HEK293T (cell line): ENCODE data around the gene TNNI2.

Source experiments
- ARNT ChIP-seq: fragments of 450-650 bp; IDR thresholded peaks from 2 replicates; pipeline ENCODE4 v1.6.1; 2017; ENCODE audit warnings: mild to moderate bottlenecking
- BHLHE40 ChIP-seq: fragments of 450-650 bp; IDR thresholded peaks from 2 replicates; pipeline ENCODE4 v1.6.1; 2016; ENCODE audit warnings: mild to moderate bottlenecking, moderate library complexity, borderline replicate concordance
- FOXA1 ChIP-seq: fragments of 450-650 bp; IDR thresholded peaks from 2 replicates; pipeline ENCODE4 v1.6.1; 2016; ENCODE audit warnings: mild to moderate bottlenecking
- FOXK2 ChIP-seq: fragments of 450-650 bp; IDR thresholded peaks from 2 replicates; pipeline ENCODE4 v1.6.1; 2016; ENCODE audit warnings: mild to moderate bottlenecking
- PKNOX1 ChIP-seq: fragments of 450-650 bp; IDR thresholded peaks from 2 replicates; pipeline ENCODE4 v1.6.1; 2016
- TARDBP ChIP-seq: fragments of 450-650 bp; IDR thresholded peaks from 2 replicates; pipeline ENCODE4 v1.6.1; 2016

- no peak for TF ChIP-seq PKNOX1
- no peak for TF ChIP-seq FOXK2
- TF ChIP-seq TARDBP = no peak
- TF ChIP-seq BHLHE40 = no peak
- TF ChIP-seq ARNT = no peak
- no peak for TF ChIP-seq FOXA1
Measured at GRCh38 chr11:1834779-1835670, 3.8 kb upstream of the TNNI2 start, which contains the start of gene SYT8.
